GM13976 (cell line): ENCODE measurements around the gene QKI.

Experiments used
- DNase-seq: peaks from one replicate; pipeline ENCODE4 v3.0.0; 2012; ENCODE audit warnings: low spot score
- CTCF ChIP-seq: IDR thresholded peaks from 2 replicates; pipeline ENCODE4 v1.5.1; 2012; ENCODE audit warnings: borderline replicate concordance, mild to moderate bottlenecking; ENCODE audit not compliant: insufficient read depth; ENCODE audit errors: extremely low read depth, missing control alignments, control extremely low read depth
- in situ Hi-C: fragments of 300-500 bp; cut with MboI; formaldehyde crosslinking; loops from one replicate; pipeline ENCODE4 v1.12.0; 2022; ENCODE audit warnings: low sequenced_read_pairs, mixed read lengths, inconsistent platforms; ENCODE audit not compliant: unreplicated experiment

Gene QKI

GRCh38 chr6:163439997-163440396 is 25.5 kb downstream of the QKI start:
- in situ Hi-C loops, result no loop called here
- no peak for DNase-seq
- TF ChIP-seq CTCF, result no peak

- in situ Hi-C loops, result no loop called here
- TF ChIP-seq CTCF, result no peak
- no peak for DNase-seq
Observed at GRCh38 chr6:163442336-163442735, 27.8 kb downstream of the QKI start.

GRCh38 chr6:163444077-163444476 is 29.6 kb downstream of the QKI start:
- no peak for TF ChIP-seq CTCF
- in situ Hi-C loops, result no loop called here

GRCh38 chr6:163446549-163446948 is 32.0 kb downstream of the QKI start:
- no peak for DNase-seq
- in situ Hi-C loops, result no loop called here
- no peak for TF ChIP-seq CTCF

More at GRCh38 chr6:163444077-163444476, 29.6 kb downstream of the QKI start:
- no peak for DNase-seq

GRCh38 chr6:163449076-163449475 is 34.6 kb downstream of the QKI start:
- DNase-seq, result no peak
- in situ Hi-C loops, result no loop called here
- TF ChIP-seq CTCF, result no peak

- in situ Hi-C loops, result no loop called here
- DNase-seq, result no peak
Observed at GRCh38 chr6:163454425-163454824, 39.9 kb downstream of the QKI start.

More at GRCh38 chr6:163454425-163454824, 39.9 kb downstream of the QKI start:
- TF ChIP-seq CTCF, result no peak
